ENCODE data around the gene IL17B.

- TF ChIP-seq EZH2 (IDR thresholded peaks at IDR 0.05; ENCODE audit: borderline replicate concordance, low read depth, low read length, severe bottlenecking) = no peak
- TF ChIP-seq MAX (IDR thresholded peaks at IDR 0.05; ENCODE audit: insufficient read depth, insufficient read length) = no peak
- TF ChIP-seq POLR2A (IDR thresholded peaks at IDR 0.05; ENCODE audit: low read depth, low read length) = no peak
- TF ChIP-seq, protein P1, sequence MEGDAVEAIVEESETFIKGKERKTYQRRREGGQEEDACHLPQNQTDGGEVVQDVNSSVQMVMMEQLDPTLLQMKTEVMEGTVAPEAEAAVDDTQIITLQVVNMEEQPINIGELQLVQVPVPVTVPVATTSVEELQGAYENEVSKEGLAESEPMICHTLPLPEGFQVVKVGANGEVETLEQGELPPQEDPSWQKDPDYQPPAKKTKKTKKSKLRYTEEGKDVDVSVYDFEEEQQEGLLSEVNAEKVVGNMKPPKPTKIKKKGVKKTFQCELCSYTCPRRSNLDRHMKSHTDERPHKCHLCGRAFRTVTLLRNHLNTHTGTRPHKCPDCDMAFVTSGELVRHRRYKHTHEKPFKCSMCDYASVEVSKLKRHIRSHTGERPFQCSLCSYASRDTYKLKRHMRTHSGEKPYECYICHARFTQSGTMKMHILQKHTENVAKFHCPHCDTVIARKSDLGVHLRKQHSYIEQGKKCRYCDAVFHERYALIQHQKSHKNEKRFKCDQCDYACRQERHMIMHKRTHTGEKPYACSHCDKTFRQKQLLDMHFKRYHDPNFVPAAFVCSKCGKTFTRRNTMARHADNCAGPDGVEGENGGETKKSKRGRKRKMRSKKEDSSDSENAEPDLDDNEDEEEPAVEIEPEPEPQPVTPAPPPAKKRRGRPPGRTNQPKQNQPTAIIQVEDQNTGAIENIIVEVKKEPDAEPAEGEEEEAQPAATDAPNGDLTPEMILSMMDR (IDR thresholded peaks at IDR 0.05; ENCODE audit: extremely low read depth in 1 of 2, insufficient read depth in 1 of 2, low read depth in 1 of 2, low read length in 2 of 2) = no peak
- no peak for TF ChIP-seq POLR2AphosphoS5 (IDR thresholded peaks at IDR 0.05; ENCODE audit: insufficient read depth, low read depth, low read length)
- no peak for TF ChIP-seq MYC (IDR thresholded peaks at IDR 0.05; ENCODE audit: low read depth, low read length)
- no peak for TF ChIP-seq JUN (IDR thresholded peaks at IDR 0.05; ENCODE audit: borderline replicate concordance, insufficient read depth, insufficient read length, low read depth)
- no peak for TF ChIP-seq FOS (IDR thresholded peaks at IDR 0.05; ENCODE audit: borderline replicate concordance, insufficient read depth, low read length)
These were observed 6.2 kb downstream of the IL17B start for GRCh38 chr5:149372932-149373331.

Measured in endothelial cell of umbilical vein (primary cell).